ENCODE results near the gene TMEM38B. TPM values are rescaled to one million over a fixed set of nuclear protein-coding genes. Genes with fewer than 3 reads are reported as not detected.

TMEM38B gene
- total RNA-seq, 1 donor from 2014 or later, result 144 TPM

DNA sequence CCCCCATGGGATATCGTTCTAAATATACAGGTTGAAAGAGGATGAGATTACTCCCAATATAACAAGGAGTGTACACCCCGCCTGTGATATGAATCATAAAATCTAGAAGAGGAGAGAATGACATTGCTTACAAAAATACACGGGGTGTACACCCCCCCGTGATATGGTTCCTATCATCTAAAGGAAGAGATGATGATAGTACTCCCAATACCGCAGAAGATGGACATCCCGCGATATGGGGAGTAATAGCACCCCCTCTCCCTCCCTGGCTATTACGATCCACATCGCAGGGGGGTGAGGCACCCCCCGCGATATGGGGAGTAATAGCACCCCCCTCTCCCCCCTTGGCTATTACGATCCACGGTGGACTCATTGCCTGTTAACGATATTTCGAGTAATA, 124.6 kb downstream of the TMEM38B start:
- Histone ChIP-seq H3K4me1 (ENCODE audit: control insufficient read depth in 3 of 3, insufficient read depth in 3 of 3, low read length in 3 of 3) (no peaks in the 10 kb centered on the region), H3K4me3 (ENCODE audit: low read length in 3 of 3) (no peak overlapping the region), H3K27ac (ENCODE audit: low read depth, low read length) (no peak overlapping the region)

DNA sequence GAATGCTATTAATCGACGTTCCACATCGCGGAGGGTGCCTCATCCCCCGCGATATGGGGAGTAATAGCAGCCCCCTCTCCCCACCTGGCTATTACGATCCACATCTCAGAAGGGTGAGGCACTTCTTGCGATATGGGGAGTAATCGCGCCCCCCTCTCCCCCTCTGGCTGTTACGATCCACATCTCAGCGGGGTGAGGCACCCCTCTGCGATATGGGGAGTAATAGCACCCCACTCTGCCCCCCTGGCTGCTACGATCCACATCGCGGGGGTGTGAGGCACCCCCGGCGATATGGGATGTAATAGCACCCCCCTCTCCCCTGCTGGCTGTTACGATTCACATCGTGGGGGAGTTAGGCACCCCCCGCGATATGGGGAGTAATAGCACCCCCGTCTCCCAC, 128.5 kb downstream of the TMEM38B start:
- H3K4me1 ChIP-seq (ENCODE audit: control insufficient read depth in 3 of 3, insufficient read depth in 3 of 3, low read length in 3 of 3), result no peaks in the 10 kb centered on the region
- peaks cover 0 to 3% (median 0%) of the 10 kb centered on the region in 3 donors for H3K9me3 ChIP-seq (ENCODE audit: control insufficient read depth in 3 of 3, low read length in 3 of 3)
- H3K9ac ChIP-seq (ENCODE audit: low read depth in 1 of 3, low read length in 3 of 3), result no peak overlapping the region
- no peaks in the 10 kb centered on the region for H3K27me3 ChIP-seq (ENCODE audit: control insufficient read depth in 3 of 3, insufficient read depth in 3 of 3, low read length in 3 of 3)
- no peak overlapping the region for H3K27ac ChIP-seq (ENCODE audit: low read depth, low read length)
- no peak overlapping the region for H3K4me3 ChIP-seq (ENCODE audit: low read length in 3 of 3)
- no peaks in the 10 kb centered on the region for H3K36me3 ChIP-seq (ENCODE audit: control insufficient read depth in 3 of 3, insufficient read depth in 3 of 3, low read length in 3 of 3)

More for the DNA sequence above, 124.6 kb downstream of the TMEM38B start:
- Histone ChIP-seq H3K27me3 (ENCODE audit: control insufficient read depth in 3 of 3, insufficient read depth in 3 of 3, low read length in 3 of 3) (no peaks in the 10 kb centered on the region), H3K36me3 (ENCODE audit: control insufficient read depth in 3 of 3, insufficient read depth in 3 of 3, low read length in 3 of 3) (no peaks in the 10 kb centered on the region), H3K9ac (ENCODE audit: low read depth in 1 of 3, low read length in 3 of 3) (no peak overlapping the region), H3K9me3 (ENCODE audit: control insufficient read depth in 3 of 3, low read length in 3 of 3) (peaks cover 0 to 3% (median 0%) of the 10 kb centered on the region in 3 donors)

Other genes starting within 250 kb of the TMEM38B start
- 8.9 TPM for gene FSD1L, start 246.5 kb upstream of the TMEM38B start, total RNA-seq
- gene FKTN, start 136.4 kb upstream of the TMEM38B start, total RNA-seq, result 13.0 TPM
- 12.0 TPM for gene TAL2, start 32.1 kb upstream of the TMEM38B start, total RNA-seq

Data from skeletal muscle tissue (tissue), 4 donors.